Gastroesophageal sphincter (tissue), 3 donors: ENCODE data around the gene KLF7.

Experiments used
- CTCF ChIP-seq, 4 experiments: fragments of 200-600 bp in 2 of 4; fragments of 450-650 bp in 2 of 4; sonication (generic) in 1 of 4; IDR thresholded peaks; one replicate each; pipeline ENCODE4 v1.5.1; 2017 to 2019; ENCODE audit warnings: antibody characterized with exemption in 4 of 4, mild to moderate bottlenecking in 2 of 4, moderate library complexity in 2 of 4
- POLR2A ChIP-seq, 2 donors: fragments of 450-650 bp; IDR thresholded peaks; one replicate each; pipeline ENCODE4 v1.6.1; 2017; ENCODE audit warnings: antibody characterized with exemption in 2 of 2, mild to moderate bottlenecking in 2 of 2, moderate library complexity in 1 of 2

- TF ChIP-seq CTCF (IDR thresholded peaks at IDR 0.05) (no peak), POLR2A (IDR thresholded peaks at IDR 0.05) (no peak)
Measured at GRCh38 chr2:207181526-207182274, 16.0 kb upstream of the KLF7 start.
